GM18511 (cell line): ENCODE data around the gene ANKRD53.
"Not testable (repeated sequence)": the region's sequence is repeated elsewhere in the genome, so short reads cannot be mapped to it uniquely, and the experiment has no call there.

ENCODE experiments used
- ATAC-seq: cut with Tn5 transposase; IDR thresholded peaks from one replicate; pipeline ENCODE4 v1.9.1; 2021; ENCODE audit warnings: mild to moderate bottlenecking, moderate library complexity; ENCODE audit not compliant: unreplicated experiment

ANKRD53 gene

DNA sequence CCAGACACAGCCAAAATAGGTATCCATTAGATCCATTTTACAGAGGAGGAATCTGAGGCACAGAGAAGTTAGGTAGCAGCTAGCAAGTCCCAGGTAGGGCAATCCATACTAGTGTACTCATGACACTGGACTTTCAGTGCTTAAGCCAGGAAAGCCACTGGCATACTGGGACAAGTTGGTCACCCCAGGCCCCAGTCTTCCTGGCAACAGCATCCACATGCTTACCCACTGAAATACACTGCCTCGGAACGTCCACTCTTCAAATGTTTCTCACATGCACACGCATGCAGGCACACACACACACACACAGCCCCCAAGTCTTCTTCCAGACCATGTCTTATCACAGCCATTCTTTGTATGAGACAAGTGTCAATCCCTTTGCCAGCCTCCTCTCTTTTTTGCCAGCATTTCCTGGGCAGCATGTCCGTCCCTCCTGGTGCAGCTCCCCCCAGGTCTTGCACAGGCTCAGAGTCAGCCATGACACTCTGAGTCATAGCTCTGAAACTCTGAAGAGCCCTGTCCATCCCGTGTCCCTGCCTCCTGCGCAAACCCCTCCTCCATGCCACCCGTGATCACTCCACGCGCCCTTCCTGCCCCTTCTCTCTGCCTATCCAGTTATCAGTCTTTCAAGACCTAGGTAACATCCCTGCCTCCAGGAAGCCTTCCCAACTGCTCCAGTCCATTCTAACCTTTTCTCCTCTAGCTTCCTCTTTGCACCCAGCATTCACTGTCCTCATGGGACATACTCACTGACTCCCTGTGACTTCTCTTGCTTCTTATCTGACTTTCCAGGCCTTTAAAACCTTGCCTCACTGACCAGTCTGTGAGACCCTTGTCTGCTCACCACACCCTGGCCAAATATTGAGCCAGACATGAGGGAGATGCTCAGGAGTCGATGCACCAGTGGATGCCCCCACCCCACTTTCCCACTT lies 27.1 kb downstream of the ANKRD53 start:
- no peak for ATAC-seq

GRCh38 chr2:71006323-71006722 lies 27.9 kb downstream of the ANKRD53 start:
- no peak for ATAC-seq

DNA sequence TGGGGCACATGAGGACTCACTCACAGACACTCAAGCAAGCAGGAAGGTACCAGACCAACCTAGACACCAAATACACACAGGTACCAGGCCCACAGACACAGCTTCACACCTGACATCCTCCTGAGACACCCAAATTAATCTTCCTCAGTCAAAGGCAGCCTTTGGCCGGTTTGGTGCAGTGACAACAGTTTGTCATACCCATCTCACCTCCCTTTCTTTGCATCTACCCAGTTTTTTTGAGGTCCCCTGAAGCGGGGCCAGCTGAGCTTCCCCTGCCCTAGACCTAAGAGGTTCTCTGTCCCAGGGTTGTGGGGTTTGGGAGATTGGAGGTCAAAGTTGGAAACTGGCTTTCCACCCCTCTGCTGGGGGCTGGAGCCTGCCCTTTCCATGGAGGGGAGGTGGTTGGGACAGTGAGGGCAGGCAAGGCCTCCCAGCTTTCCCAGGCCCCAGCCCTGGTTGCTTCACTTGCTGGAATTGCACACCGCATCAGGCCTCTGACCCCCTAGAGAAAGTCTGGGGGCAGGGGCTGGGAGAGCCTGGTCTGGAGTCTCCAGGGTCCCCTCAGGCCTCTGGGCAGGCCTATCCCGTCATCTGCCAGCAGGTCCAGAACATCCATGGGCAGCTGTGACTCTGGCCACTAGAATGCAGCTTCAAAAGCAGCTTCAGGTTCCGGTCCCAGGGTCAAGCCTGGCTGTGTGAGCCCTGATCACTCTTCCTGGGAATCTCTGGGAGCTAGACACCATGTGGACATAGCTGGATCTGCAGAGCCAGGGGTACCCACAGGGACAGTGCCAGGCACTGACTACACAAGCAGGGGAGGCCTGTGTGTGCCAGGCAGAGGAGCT lies 28.7 kb downstream of the ANKRD53 start:
- no peak for ATAC-seq

- ATAC-seq, result no peak
Measured at GRCh38 chr2:71008342-71008741, 29.9 kb downstream of the ANKRD53 start.

DNA sequence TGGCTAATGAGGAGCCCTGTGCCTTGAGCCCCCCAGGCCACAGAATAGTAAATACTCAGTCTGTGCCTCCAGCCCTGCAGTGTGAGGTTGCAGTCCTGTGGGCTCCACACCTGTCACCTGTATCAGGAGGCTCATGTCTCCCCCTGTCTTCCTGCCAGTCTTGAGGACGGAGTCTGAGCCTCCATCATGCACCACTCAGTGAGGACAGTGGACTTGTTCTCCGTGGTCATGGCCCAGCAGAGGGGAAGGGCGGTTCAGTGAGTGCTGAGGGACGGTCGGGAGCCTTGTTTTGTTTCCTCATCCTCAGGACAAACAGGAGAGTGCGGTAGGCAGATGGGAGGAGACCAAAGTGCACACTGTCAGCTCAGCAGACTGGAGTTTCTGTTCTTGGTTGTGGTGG lies 33.4 kb downstream of the ANKRD53 start:
- not testable (repeated sequence) for ATAC-seq

DNA sequence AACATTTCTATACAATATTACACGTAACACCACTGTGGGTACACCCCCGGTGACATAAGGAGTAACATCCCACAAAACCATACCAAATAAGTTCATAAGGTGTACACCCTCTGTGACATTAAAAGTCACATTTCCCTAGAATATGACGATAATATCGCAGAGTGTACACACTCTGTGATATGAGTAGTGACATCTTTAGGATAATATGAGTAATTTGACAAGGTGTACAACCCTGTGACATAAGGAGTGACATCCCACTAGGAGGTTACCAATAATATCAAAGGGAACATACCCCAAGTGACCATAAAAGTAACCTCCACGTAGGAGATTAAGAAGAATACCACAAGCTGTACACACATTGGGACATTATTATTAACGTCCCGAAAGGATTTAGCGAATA lies 40.2 kb downstream of the ANKRD53 start:
- no peak for ATAC-seq

DNA sequence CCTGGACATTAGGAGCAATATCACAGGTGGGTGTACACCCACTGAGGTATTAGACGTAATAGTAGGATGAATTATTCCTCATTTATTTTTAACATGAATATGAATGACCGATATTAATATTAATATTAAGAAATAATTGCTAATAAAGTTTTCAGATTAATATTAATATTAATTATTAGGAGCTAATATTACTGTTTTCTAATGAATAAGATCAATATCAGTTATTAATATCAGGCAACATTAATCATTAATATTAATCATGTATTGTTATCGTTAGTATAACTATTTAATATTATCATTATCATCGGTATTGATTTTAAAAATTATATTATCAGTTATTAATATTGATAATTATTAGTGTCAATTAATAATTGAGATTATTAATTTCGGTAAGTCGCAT lies 41.6 kb downstream of the ANKRD53 start:
- not testable (repeated sequence) for ATAC-seq

DNA sequence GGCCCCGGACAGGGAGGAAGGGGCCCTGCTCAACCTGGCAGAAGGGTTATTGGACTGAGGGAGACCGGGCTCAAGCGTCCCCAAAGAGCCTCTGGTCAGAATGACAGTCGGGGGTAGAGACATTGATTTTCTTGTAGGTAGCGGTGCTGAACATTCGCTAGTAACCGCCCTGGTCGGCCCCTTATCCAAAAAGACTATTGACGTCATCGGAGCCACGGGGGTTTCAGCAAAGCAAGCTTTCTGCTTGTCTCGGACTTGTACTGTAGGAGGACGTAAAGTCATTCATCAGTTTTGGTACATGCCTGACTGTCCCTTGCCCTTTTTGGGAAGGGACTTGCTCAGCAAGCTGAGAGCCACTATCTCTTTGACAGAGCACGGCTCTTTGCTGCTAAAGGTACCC lies 43.0 kb downstream of the ANKRD53 start:
- ATAC-seq, result not testable (repeated sequence)

GRCh38 chr2:71023553-71024243 lies 45.3 kb downstream of the ANKRD53 start:
- not testable (repeated sequence) for ATAC-seq
